ENCODE results near the gene MORN2. TPM values are rescaled to one million over a fixed set of nuclear protein-coding genes. Genes with fewer than 3 reads are reported as not detected.
A peak's percentile ranks its signal among the peaks of the same experiment; 100 is the strongest.

The MORN2 gene
- total RNA-seq, 1 donor from 2014 or later, result 18.8 TPM

DNA sequence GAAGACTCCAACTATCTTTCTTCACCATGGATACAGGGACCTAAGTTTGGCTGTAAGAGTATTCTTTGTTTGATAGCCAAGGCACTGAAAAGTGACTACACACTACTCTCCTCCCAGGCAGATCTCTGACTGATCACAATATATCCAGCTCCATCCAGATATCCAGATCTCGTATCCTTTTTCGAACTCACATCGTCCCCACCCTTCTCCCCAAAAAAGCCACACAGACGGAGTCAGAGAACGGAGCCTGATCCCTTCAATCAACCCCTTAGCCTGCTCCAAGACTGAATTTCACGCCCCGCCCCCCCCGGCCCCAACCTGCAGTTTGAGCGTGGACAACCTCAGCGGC lies 575 bp upstream of the MORN2 start:
- Mint-ChIP-seq H3K4me1 (peaks cover 20% of the 10 kb centered on the region), H3K9me3 (peaks cover 12% of the 10 kb centered on the region), H3K27me3 (ENCODE audit: low read depth) (no peaks in the 10 kb centered on the region), H3K36me3 (ENCODE audit: low read depth) (peaks cover 18% of the 10 kb centered on the region), H3K4me3 (peak overlapping the region; percentile 96), H3K27ac (ENCODE audit: unreplicated experiment) (peak overlapping the region; percentile 96)
- no peak for DNase-seq (ENCODE audit: low read depth, low spot score)
- TF ChIP-seq, protein P1, sequence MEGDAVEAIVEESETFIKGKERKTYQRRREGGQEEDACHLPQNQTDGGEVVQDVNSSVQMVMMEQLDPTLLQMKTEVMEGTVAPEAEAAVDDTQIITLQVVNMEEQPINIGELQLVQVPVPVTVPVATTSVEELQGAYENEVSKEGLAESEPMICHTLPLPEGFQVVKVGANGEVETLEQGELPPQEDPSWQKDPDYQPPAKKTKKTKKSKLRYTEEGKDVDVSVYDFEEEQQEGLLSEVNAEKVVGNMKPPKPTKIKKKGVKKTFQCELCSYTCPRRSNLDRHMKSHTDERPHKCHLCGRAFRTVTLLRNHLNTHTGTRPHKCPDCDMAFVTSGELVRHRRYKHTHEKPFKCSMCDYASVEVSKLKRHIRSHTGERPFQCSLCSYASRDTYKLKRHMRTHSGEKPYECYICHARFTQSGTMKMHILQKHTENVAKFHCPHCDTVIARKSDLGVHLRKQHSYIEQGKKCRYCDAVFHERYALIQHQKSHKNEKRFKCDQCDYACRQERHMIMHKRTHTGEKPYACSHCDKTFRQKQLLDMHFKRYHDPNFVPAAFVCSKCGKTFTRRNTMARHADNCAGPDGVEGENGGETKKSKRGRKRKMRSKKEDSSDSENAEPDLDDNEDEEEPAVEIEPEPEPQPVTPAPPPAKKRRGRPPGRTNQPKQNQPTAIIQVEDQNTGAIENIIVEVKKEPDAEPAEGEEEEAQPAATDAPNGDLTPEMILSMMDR (conservative IDR thresholded peaks at IDR 0.05), result no peak

DNA sequence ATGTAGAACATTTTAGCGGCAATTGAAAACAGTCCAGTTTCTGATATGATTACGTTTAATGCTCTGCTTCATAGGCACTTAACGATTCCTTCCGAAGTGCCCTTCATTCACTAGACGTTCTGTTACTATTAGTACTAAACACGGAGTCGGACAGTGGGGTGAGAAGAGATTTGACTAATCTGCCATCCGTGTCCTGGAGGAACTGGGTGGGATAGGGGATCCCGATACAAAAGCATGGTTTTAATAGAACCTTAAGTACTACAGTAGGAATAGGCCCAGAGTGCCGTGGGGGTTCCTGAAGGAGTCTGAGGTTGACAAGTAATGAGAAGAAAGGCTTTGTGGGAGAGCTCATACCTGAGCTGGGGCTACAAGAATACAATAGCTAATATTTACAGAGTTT lies 631 bp downstream of the MORN2 start:
- H3K9me3 Mint-ChIP-seq, result peaks cover 9% of the 10 kb centered on the region
- H3K4me1 Mint-ChIP-seq, result peaks cover 20% of the 10 kb centered on the region
- DNase-seq (ENCODE audit: low read depth, low spot score), result no peak
- no peaks in the 10 kb centered on the region for H3K27me3 Mint-ChIP-seq (ENCODE audit: low read depth)
- H3K27ac Mint-ChIP-seq (ENCODE audit: unreplicated experiment), result peak overlapping the region; percentile 96
- H3K4me3 Mint-ChIP-seq, result peak overlapping the region; percentile 96
- peaks cover 15% of the 10 kb centered on the region for H3K36me3 Mint-ChIP-seq (ENCODE audit: low read depth)
- TF ChIP-seq, protein P1 (conservative IDR thresholded peaks at IDR 0.05), result no peak

DNA sequence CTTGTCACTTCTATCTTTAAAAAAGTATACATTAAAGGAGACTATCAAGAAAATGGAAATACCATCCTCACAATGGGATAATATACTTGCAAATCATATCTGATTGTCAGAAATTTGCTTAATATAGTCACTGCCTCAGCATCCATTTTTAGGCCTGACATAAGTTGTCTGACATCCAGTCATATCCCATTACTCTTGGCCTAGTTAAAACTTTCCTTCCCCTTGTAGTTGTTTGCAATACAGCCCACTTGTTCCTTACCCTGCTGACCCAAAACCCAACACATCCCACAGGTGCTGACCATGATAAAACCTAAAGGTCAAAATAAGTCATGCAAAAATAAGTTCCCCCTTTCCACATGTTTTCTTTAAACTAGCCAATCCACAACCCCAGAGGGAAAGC lies 10.3 kb downstream of the MORN2 start:
- H3K4me1 Mint-ChIP-seq, result no peaks in the 10 kb centered on the region
- DNase-seq (ENCODE audit: low read depth, low spot score), result no peak
- TF ChIP-seq, protein P1 (conservative IDR thresholded peaks at IDR 0.05), result no peak
- H3K36me3 Mint-ChIP-seq (ENCODE audit: low read depth), result no peaks in the 10 kb centered on the region
- no peaks in the 10 kb centered on the region for H3K9me3 Mint-ChIP-seq
- H3K27ac Mint-ChIP-seq (ENCODE audit: unreplicated experiment), result no peak overlapping the region
- H3K27me3 Mint-ChIP-seq (ENCODE audit: low read depth), result no peaks in the 10 kb centered on the region
- no peak overlapping the region for H3K4me3 Mint-ChIP-seq

DNA sequence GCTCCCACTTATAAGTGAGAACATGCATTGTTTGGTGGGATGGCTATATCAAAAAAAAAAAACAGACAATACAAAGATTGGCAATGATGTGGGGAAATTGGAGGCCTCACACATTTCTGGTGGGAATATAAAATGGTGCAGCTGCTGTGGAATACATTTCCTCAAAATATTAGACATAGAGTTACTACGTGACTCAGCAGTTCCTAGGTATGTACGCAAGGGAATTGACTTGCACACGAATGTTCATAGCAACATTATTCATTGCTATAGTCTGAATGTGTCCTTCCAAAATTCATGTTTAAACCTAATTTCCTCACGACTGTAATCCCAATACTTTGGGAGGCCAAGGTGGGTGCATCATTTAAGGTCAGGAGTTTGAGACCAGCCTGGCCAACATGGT lies 11.6 kb downstream of the MORN2 start:
- Mint-ChIP-seq H3K4me1 (no peaks in the 10 kb centered on the region), H3K27ac (ENCODE audit: unreplicated experiment) (no peak overlapping the region), H3K36me3 (ENCODE audit: low read depth) (no peaks in the 10 kb centered on the region), H3K9me3 (no peaks in the 10 kb centered on the region), H3K4me3 (no peak overlapping the region), H3K27me3 (ENCODE audit: low read depth) (no peaks in the 10 kb centered on the region)
- no peak for DNase-seq (ENCODE audit: low read depth, low spot score)
- TF ChIP-seq, protein P1 (conservative IDR thresholded peaks at IDR 0.05), result no peak

DNA sequence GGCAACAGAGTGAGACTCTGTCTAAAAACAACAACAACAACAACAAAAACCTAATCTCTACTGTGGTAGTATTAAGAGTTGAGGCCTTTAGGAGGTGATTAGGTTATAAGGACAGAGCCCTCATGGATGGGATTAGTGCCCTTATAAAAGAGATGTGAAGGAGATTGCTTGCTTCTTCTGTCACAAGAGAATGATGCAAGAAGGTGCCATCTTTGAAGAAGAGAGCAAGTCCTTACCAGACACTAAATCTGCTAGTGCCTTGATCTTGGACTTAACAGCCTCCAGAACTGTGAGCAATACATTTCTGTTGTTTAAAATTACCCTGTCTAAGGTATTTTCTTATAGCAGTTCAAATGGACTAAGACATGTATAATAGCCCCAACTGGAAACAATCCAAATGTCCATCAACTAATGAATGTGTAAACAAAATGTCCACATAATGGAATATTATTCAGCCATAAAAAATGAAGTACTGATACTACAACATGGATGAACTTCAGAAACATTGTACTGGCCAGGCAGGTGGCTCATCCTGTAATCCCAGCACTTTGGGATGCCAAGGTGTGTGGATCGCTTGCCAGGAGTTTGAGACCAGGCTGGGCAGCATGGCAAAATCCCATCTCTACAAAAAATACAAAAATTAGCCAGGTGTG lies 12.3 kb downstream of the MORN2 start:
- Mint-ChIP-seq H3K9me3 (no peaks in the 10 kb centered on the region), H3K4me1 (no peaks in the 10 kb centered on the region), H3K27ac (ENCODE audit: unreplicated experiment) (no peak overlapping the region), H3K27me3 (ENCODE audit: low read depth) (no peaks in the 10 kb centered on the region), H3K4me3 (no peak overlapping the region), H3K36me3 (ENCODE audit: low read depth) (no peaks in the 10 kb centered on the region)
- TF ChIP-seq, protein P1 (conservative IDR thresholded peaks at IDR 0.05), result no peak
- no peak for DNase-seq (ENCODE audit: low read depth, low spot score)
